Measurements from ENCODE around the gene SLC11A1. TPM values are rescaled to one million over a fixed set of nuclear protein-coding genes. Genes with fewer than 3 reads are reported as not detected.
A peak's percentile ranks its signal among the peaks of the same experiment; 100 is the strongest.

The SLC11A1 gene
- total RNA-seq, 1 experiment from 2014 or later, result 0.07 TPM

DNA sequence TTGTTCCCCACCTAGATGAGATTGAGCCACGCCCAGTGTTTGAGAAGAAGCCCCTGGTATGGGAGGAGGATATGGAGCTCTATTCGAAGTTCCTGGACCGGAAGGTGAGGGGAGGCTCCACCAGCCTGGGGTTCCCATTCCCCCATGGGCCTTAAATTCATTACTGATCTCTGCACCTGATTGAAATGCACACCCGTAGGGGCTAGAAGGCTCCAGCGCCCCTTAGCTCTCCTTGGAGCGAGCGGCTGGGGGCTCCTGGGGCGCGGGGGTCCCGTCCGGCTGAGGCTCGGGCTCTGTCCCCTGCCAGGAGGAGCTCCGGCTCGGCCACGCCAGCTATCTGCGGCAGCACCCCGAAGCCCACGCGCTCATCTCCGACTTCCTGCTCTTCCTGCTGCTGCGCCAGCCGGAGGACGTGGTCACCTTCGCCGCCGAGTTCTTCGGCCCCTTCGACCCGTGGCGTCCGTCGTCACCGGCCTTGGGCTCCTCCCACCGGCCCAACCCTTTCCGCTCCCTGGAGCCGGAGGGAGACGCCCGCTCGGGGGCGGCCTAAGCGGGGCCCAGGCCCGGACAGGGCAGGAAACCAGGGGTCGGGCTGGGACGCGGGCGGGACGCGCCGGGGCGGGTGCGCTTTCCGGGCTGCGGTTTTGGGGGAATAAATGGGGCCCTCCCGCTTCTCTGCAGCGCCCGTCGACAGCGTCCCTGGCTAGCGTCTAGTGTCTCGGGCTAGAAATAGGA lies 14.5 kb upstream of the SLC11A1 start:
- DNase-seq (ENCODE audit: low read depth), result peak; percentile 49

DNA sequence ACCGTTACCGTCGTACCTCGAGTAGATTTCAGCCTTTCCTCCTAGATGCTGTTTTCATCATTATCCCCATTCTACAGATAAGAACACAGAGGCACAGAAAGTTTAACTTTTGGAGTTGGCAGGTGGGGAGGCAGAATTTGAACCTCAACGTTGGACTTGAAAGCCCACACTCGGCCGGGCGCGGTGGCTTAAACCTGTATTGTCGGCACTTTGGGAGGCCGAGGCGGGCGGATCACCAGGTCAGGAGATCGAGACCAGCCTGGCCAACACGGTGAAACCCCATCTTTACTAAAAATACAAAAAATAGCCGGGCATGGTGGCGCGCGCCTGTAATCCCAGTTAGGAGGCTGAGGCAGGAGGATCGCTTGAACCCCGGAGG lies 13.9 kb upstream of the SLC11A1 start:
- DNase-seq (ENCODE audit: low read depth), result no peak

DNA sequence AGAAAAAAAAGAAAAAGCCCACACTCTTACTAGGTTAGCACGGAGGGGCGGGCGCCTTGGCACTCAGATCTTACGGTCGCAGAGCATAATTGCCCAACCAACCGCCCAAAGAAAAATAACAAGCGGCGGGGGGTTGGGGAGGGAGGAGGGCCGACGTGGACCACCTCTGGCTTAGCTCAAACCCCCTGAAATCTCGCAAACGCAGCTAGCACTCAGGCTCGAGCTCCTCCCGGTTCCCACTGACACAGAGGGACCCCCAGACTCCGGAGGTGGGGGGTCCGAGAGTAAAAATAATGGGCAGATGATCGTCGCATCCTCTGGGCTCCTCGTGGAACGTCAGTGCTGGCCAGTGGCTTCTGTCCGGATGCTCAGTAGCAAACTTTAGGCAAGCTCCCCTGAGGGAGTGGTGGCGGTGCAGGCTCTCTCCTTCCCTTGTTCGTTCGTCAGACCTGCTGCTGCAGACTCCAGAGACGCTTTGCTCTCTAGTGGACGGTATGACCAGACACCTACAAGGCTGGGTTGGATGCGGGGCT lies 13.4 kb upstream of the SLC11A1 start:
- DNase-seq (ENCODE audit: low read depth), result peak; percentile 63

DNA sequence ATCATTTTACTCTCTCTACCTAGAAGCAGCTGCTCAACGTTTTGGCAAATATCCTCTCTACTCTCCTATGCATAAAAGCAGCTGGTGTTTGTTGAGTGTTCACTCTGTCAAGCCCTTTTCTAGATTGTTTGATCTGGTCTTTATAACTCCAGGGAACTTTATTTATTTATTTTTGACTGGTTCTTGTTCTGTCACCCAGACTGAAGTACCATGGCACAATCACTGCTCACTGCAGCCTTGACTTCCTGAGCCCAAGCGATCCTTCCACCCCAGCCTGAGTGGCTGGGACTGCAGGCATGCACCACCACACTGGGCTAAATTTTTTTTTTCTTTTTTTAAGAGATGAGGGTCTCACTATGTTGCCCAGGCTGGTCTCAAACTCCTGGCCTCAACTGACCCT lies 12.7 kb upstream of the SLC11A1 start:
- no peak for DNase-seq (ENCODE audit: low read depth)

DNA sequence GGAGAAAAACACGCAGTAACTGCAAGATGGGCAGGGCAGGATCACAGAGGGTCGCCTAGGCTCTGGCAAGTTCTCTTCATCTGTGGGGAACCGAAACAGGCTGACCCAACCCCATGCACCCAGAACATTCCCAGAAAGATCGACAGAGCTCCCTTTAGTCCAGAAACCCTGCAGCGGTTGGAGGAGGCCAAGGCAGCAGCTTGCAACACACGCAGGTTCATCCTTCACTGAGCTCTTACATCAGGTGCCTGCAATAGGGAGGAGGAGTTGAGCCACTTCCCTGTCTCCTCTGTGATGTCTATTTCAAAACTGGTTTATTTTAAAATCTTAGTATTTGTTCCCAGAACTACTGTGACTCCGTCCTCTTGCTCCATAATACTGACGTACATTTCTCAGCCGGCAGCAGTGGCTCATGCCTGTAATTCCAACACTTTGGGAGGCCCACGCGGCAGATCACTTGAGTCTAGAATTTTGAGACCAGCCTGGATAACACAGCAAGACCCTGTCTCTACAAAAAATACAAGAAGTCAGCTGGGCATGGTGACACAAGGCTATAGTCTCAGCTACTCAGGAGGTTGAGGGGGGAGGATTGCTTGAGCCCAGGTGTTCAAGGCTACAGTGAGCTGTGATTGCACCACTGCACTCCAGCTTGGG lies 11.5 kb upstream of the SLC11A1 start:
- no peak for DNase-seq (ENCODE audit: low read depth)

DNA sequence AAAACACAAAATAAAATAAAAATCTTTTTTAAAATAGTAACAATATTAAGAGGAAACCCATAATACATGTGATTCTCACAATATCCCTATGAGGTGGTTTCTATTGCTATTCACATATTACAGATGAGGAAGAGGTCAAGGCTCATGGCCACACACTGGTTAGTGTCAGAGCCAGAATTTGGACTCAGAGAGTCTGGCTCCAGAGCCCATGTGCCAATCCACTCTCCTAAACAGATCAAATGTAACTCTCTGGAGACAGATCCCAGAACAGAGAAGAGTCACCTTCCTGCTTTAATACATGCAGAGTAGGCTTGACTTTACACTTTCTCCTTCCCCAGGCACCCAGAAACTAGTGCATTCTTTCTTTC lies 10.1 kb upstream of the SLC11A1 start:
- DNase-seq (ENCODE audit: low read depth), result no peak

DNA sequence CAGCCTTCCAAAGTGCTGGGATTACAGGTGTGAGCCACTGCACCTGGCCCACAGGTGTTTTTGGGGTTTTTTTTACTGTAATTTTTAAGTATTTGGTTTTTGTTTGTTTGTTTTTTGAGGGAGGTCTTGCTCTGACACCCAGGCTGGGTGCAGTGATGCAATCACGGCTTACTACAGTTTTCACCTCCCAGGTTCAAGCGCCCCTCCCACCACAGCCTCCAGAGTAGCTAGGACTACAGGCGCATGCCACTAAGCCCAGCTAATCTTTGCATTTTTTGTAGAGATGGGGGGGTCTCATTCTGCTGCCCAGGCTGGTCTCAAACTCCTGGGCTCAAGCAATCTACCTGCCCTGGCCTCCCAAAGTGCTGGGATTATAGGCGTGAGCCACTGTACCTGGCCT lies 7.3 kb upstream of the SLC11A1 start:
- DNase-seq (ENCODE audit: low read depth), result no peak

DNA sequence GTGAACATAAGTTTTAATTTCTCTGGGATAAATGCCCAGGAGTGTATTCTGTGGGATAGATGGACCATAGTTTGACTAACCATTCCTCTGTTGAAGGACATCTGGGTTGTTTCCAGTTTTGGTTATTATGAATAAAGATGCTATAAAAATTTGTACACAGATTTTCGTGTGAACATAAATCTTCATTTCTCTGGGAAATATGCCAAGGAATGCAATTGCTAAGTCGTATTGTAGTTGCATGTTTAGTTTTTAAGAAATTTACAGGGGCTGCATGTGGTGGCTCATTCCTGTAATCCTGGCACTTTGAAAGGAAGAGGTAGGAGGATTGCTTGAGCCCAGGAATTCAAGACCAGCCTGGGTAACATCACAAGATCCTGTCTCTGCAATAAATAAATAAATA lies 6.9 kb upstream of the SLC11A1 start:
- peak; percentile 56 for DNase-seq (ENCODE audit: low read depth)

DNA sequence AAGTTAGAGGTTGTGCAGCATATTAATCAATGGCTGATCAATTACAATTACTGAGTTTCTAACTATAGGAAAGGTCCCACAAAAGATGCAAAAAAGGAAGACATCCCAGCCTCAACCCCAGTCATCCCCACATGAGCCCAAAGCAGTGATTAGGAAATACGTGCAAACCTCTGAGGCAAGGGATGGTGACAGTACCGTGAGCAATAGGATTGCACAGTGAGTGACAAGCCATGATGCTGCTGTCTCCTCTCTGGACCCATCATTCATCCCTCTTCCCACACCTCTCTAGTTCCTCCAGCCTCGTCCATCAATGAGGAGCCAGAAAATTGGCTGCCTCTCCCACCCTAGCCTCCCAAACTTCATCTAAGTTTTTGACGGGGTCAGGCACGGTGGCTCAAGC lies 4.0 kb upstream of the SLC11A1 start:
- no peak for DNase-seq (ENCODE audit: low read depth)

DNA sequence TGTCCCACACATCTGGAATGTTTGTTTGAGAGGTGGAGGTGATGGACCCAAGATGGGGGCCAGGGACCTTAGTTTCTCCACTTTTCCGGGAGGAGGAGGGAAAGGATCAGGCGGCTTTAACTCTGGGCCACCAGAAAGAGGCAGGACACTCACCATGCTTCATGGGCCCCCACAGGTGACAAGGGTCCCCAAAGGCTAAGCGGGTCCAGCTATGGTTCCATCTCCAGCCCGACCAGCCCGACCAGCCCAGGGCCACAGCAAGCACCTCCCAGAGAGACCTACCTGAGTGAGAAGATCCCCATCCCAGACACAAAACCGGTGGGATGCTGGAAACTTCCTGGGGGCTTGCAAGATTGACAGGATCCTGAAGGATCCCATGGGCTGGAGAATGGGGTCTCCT lies 712 bp downstream of the SLC11A1 start:
- no peak for DNase-seq (ENCODE audit: low read depth)

DNA sequence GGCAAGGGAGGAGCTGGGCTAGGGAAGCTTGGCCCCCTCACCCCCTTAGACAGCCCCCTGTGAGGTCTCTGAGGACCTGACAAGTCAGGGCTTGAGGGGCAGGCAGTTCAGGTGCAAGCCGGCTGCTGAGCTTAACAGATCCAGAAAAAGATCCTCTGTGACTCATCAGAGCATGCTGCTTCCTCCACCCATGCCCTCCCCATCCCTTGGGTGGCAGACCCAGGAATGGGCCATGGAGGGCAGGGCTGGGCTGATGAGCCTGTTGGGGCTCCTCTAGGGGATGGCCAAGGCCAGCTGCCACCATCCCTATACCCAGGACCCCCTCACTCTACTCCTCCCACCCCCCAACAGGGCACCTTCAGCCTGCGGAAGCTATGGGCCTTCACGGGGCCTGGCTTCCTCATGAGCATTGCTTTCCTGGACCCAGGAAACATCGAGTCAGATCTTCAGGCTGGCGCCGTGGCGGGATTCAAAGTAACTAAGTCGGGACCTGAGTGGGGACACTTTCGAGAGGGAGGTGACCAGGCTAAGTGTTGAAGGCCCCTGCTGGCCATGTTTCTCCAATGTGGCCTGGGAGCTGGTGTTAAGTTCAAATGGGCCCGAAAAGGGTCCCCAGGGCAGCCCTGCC lies 1.9 kb downstream of the SLC11A1 start:
- DNase-seq (ENCODE audit: low read depth), result no peak

DNA sequence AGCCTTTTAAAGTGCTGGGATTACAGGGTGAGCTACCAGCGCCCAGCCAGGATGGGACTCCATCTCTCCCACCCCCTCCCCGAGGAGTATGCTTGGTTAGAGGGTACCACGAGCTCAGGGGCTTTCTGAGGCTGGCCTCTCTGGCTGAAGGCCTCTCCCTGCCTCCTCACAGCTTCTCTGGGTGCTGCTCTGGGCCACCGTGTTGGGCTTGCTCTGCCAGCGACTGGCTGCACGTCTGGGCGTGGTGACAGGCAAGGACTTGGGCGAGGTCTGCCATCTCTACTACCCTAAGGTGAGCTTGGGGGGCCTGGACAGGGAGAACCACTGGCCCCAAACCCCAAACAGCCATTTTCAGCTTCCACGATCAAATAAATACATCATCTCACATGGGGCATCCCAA lies 2.9 kb downstream of the SLC11A1 start:
- DNase-seq (ENCODE audit: low read depth), result no peak

DNA sequence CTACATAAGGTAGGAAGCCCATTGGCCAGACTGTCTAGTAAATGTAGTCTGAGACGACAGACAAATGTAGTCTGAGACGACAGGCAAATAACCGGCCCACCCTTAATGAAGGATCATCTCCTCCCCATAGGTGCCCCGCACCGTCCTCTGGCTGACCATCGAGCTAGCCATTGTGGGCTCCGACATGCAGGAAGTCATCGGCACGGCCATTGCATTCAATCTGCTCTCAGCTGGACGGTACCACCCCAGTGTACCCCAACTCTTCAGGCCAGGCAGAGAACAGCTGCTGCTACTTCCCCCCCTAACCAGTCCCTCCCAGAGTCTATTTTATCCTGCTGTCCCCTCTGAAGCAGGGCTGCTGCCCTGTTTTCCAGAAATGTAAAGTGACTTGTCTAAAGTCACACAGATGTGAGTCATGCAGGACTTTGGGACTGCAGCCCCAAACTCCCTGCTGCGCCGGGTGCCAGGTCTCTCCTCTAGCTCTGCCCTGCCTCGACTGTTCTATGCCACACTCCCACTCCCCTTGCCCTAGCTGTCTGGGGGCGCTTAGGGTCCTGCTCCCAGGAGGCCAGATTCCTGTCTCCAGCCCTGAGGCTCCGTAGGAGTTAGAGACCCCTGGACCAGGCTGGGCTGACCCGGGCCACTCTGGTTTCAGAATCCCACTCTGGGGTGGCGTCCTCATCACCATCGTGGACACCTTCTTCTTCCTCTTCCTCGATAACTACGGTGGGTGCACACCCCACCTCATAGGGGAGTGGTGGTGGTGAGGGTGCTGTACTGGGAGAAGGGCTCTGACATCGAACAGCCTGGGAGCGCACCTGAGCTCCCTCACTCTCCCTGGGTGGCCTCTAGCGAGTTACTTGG lies 4.7 kb downstream of the SLC11A1 start:
- no peak for DNase-seq (ENCODE audit: low read depth)

DNA sequence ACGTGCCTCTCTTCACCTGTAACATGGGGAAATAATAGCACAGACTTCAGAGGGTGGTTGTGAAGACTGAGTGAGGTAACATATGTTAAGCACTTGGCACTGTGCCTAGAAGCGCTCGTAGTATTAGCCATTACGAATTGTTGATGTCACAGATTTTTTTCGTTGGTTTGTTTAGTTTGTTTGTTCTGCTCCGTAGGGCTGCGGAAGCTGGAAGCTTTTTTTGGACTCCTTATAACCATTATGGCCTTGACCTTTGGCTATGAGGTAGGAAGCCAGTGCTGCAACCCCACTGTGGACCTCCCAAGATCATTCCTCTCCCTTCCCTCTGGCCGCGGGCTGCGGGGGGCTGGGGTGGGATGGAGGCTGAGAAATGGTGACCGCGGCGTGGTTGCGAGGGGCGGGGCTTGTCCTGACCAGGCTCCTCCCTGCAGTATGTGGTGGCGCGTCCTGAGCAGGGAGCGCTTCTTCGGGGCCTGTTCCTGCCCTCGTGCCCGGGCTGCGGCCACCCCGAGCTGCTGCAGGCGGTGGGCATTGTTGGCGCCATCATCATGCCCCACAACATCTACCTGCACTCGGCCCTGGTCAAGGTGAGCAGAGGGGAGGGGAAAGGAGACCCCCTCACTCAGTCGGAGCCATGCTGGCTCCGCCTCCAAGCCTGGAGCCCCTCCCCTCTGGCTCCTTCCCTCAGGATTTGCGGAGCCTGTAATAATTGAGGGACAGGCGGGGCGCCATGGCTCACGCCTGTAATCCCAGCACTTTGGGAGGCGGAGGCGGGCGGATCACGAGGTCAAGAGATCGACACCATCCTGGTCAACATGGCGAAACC lies 5.5 kb downstream of the SLC11A1 start:
- no peak for DNase-seq (ENCODE audit: low read depth)

DNA sequence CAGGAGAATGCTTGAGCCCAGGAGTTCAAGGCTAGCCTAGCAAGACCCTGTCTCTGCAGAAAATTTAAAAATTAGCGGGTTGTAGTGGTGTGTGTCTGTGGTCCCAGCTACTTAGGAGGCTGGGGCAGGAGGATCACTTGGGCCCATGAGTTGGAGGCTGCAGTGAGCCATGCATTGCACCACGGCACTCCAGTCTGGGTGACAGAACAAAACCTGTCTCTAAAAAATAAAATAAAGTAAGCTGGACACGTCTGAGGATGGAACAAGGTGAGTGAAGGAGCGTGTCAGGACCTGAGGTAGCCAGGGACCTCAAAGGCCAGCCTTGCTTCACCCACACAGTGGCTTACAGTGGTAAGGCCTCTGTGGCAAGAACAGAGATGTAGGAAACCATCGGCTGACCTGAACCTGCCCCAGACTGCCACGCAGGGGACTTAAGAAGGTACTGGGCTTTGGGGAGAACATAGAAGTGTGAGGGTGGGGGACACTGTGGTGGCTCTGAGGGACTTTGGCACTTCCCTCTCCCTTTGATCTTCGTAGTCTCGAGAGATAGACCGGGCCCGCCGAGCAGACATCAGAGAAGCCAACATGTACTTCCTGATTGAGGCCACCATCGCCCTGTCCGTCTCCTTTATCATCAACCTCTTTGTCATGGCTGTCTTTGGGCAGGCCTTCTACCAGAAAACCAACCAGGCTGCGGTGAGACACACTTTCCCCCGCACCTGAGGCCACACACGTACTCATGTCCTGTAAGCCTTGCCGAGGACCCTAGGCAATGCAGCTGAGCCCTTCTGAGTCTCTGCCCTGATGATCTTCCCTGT lies 7.5 kb downstream of the SLC11A1 start:
- no peak for DNase-seq (ENCODE audit: low read depth)

DNA sequence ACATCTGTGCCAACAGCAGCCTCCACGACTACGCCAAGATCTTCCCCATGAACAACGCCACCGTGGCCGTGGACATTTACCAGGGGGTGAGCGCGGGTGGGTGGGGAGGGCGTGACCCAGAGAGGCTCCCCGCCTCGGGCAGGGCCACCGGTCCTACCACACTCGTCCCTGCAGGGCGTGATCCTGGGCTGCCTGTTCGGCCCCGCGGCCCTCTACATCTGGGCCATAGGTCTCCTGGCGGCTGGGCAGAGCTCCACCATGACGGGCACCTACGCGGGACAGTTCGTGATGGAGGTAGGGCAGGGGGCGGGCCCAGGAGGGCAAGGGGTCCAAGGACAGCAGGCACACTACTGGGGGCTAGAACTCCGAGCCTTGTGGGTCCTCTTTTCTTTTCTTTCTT lies 9.1 kb downstream of the SLC11A1 start:
- no peak for DNase-seq (ENCODE audit: low read depth)

DNA sequence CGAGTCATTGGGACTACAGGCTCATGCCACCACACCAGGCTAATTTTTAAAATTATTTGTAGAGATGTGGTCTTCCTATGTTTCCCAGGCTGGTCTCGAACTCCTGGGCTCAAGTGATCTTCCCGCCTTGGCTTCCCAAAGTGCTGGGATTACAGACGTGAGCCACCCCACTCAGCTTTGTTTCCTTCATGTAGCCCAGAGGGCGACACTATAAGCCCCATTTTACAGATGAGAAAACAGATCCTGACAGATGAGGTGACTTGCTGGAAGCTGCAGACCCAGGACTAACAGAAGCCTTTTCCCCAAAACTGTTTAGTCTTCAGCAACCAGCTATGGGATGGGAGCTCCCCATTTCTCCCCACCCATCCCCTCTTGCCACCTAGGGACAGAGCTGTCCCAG lies 10.4 kb downstream of the SLC11A1 start:
- no peak for DNase-seq (ENCODE audit: low read depth)

DNA sequence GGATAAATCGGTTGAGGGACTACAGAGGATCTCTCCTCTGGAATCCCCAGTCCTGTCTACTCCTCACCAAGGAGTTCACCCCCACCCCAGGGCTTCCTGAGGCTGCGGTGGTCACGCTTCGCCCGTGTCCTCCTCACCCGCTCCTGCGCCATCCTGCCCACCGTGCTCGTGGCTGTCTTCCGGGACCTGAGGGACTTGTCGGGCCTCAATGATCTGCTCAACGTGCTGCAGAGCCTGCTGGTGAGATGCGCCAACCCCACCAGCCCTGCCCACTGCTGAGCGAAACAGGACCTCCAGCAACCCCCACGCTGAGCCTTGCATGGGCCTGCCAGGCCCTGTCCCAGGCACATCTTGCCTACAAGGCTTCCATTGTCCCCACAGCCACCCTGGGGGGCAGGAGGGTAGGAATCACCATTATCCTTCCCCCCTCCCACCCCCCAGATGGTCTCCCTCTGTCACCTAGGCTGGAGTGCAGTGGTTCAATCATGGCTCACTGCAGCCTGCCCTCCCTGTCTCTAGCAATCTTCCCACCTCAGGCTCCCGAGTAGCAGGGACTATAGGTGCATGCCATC lies 10.9 kb downstream of the SLC11A1 start:
- no peak for DNase-seq (ENCODE audit: low read depth)

DNA sequence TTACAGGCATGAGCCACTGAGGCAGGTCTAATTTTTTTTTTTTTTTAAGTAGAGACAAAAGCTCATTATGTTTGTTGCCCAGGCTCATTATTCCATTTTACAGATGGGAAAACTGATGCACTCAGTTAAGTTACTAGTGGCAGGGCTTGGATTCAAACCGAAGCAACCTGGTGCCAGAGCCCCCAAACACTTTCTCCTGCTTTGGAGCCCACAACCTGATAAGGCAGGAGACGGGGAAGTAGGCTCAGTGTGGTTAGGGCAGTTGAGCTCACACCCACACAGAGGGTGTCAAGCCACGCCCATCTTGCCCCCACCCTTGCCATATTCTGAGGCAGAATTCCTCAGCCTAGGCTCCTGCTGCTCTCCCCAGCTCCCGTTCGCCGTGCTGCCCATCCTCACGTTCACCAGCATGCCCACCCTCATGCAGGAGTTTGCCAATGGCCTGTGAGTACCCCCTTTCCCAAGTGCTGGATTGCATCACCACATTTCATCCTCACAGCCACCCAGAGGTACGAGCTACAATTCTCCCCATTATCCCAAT lies 11.7 kb downstream of the SLC11A1 start:
- no peak for DNase-seq (ENCODE audit: low read depth)

All from M059J (cell line).